Activated CD4-positive, alpha-beta T cell treated with anti-CD3 and anti-CD28 coated beads, Interleukin-2, amount 10 ng/mL, durations not matched to agents 7 days and 5 days (primary cell): Measurements from ENCODE around the gene RAD51B. TPM values are rescaled to one million over a fixed set of nuclear protein-coding genes. Genes with fewer than 3 reads are reported as not detected.

Experiments
- CTCF ChIA-PET: fragments of 350-600 bp; sonication (Branson Sonifier 250); formaldehyde crosslinking; loops from one replicate; lab custom pipeline; 2021; ENCODE audit warnings: antibody characterized with exemption; lab: Charles Lee
- POLR2A ChIA-PET: fragments of 350-600 bp; sonication (Branson Sonifier 250); formaldehyde crosslinking; loops from one replicate; lab custom pipeline; 2021; ENCODE audit warnings: antibody characterized with exemption; lab: Charles Lee
- DNase-seq: peaks from one replicate; pipeline ENCODE4 v3.0.0-alpha.2; 2020
- H3K27ac Mint-ChIP-seq: one replicate; pipeline ENCODE4 v1.8.0; 2021; ENCODE audit warnings: mild to moderate bottlenecking, moderate library complexity, mixed read lengths
- H3K27me3 Mint-ChIP-seq: one replicate; pipeline ENCODE4 v1.8.0; 2021; ENCODE audit warnings: mixed read lengths
- H3K36me3 Mint-ChIP-seq: one replicate; pipeline ENCODE4 v1.8.0; 2021; ENCODE audit warnings: low read depth, mixed read lengths
- H3K4me1 Mint-ChIP-seq: one replicate; pipeline ENCODE4 v1.8.0; 2021; ENCODE audit warnings: mixed read lengths
- H3K4me3 Mint-ChIP-seq: one replicate; pipeline ENCODE4 v1.8.0; 2021; ENCODE audit warnings: mild to moderate bottlenecking, moderate library complexity, mixed read lengths
- H3K9me3 Mint-ChIP-seq: one replicate; pipeline ENCODE4 v1.8.0; 2021; ENCODE audit warnings: mixed read lengths
- total RNA-seq, 2 experiments: library from RNA; stranded (reverse); gene quantifications; one replicate each; pipeline ENCODE4 v1.2.3, GENCODE V29; 2021

The RAD51B gene
- total RNA-seq, 2 experiments from 2014 or later, result 20.6 to 30.3 TPM

- Mint-ChIP-seq H3K27ac (no peak overlapping the region), H3K4me3 (no peak overlapping the region), H3K4me1 (no peaks in the 10 kb centered on the region), H3K9me3 (no peaks in the 10 kb centered on the region), H3K27me3 (no peaks in the 10 kb centered on the region), H3K36me3 (no peaks in the 10 kb centered on the region)
- ChIA-PET CTCF (interaction anchor here (0.9 to 1.9 kb wide), 2 partner anchors 9 to 24 kb away, joined by 4 to 6 read pairs; no protein-coding TSS in a partner anchor), POLR2A (no interaction called here)
- DNase-seq, result no peak
Measured at GRCh38 chr14:68444449-68445168, 625.0 kb downstream of the RAD51B start.

- ChIA-PET POLR2A (no interaction called here), CTCF (interaction anchor here (1.0 kb wide), 2 partner anchors 9 to 378 kb away, joined by 3 to 4 read pairs; no protein-coding TSS in a partner anchor)
Measured at GRCh38 chr14:68446243-68447040, 626.9 kb downstream of the RAD51B start.

DNA sequence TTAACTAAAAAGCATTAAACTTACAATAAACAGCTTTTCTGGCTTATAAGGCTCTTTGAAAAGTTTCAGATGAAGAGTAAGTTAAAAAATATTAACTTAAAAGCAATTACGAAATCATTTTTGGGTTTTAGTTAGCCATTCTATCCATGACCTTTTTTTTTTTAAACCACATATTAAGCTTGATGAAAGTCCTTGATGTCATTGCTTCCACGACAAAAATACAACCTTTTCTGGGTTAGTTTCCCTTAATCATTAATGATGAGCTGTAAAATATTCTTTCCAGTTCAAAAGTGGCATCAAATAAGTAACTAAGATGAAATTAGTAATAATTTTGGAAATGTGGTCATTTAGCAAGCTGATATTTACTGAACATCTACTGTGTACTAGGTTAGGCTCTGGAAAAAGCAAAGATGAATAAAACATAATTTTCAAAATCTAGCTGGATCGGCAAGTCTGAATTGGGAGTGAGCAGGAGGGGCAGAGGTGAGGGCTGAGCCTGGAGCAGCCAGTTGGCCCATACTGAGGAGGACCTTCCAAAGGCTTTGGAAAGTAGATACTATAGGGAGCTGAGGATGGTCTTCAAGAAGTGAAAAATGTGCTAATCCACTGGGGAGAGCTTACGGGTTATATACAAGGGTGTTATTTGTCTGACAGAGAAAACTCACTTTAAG lies 628.1 kb downstream of the RAD51B start:
- Mint-ChIP-seq H3K27ac (no peak overlapping the region), H3K4me1 (no peaks in the 10 kb centered on the region), H3K9me3 (no peaks in the 10 kb centered on the region), H3K27me3 (no peaks in the 10 kb centered on the region), H3K36me3 (no peaks in the 10 kb centered on the region), H3K4me3 (no peak overlapping the region)
- no peak for DNase-seq
- POLR2A ChIA-PET, result interaction anchor here (0.6 kb wide), 1 partner anchor 109 kb away, joined by 4 read pairs; no protein-coding TSS in a partner anchor
- CTCF ChIA-PET, result no interaction called here

More at GRCh38 chr14:68446243-68447040, 626.9 kb downstream of the RAD51B start:
- H3K27me3 Mint-ChIP-seq, result no peaks in the 10 kb centered on the region
- H3K27ac Mint-ChIP-seq, result no peak overlapping the region
- H3K4me1 Mint-ChIP-seq, result no peaks in the 10 kb centered on the region
- H3K36me3 Mint-ChIP-seq, result no peaks in the 10 kb centered on the region
- H3K9me3 Mint-ChIP-seq, result no peaks in the 10 kb centered on the region
- no peak for DNase-seq
- H3K4me3 Mint-ChIP-seq, result no peak overlapping the region

GRCh38 chr14:68448252-68448902 lies 628.8 kb downstream of the RAD51B start:
- no peaks in the 10 kb centered on the region for H3K9me3 Mint-ChIP-seq
- H3K27me3 Mint-ChIP-seq, result no peaks in the 10 kb centered on the region
- ChIA-PET CTCF (interaction anchor here (0.6 kb wide), 1 partner anchor 164 kb away, joined by 4 read pairs; no protein-coding TSS in a partner anchor), POLR2A (interaction anchor here (0.6 kb wide), 1 partner anchor 110 kb away, joined by 4 read pairs; no protein-coding TSS in a partner anchor)
- H3K36me3 Mint-ChIP-seq, result no peaks in the 10 kb centered on the region
- H3K4me3 Mint-ChIP-seq, result no peak overlapping the region
- H3K4me1 Mint-ChIP-seq, result no peaks in the 10 kb centered on the region
- DNase-seq, result no peak
- H3K27ac Mint-ChIP-seq, result no peak overlapping the region

- Mint-ChIP-seq H3K36me3 (no peaks in the 10 kb centered on the region), H3K27me3 (no peaks in the 10 kb centered on the region), H3K4me3 (no peak overlapping the region), H3K27ac (no peak overlapping the region), H3K4me1 (no peaks in the 10 kb centered on the region), H3K9me3 (peaks cover 3% of the 10 kb centered on the region)
- ChIA-PET POLR2A (no interaction called here), CTCF (interaction anchor here (0.6 to 0.8 kb wide), 2 partner anchors 48 to 67 kb away, joined by 3 read pairs; no protein-coding TSS in a partner anchor)
- no peak for DNase-seq
Measured at GRCh38 chr14:68449561-68450181, 630.1 kb downstream of the RAD51B start.

GRCh38 chr14:68450391-68451120 lies 631.0 kb downstream of the RAD51B start:
- Mint-ChIP-seq H3K9me3 (peaks cover 7% of the 10 kb centered on the region), H3K36me3 (no peaks in the 10 kb centered on the region), H3K27ac (no peak overlapping the region), H3K27me3 (no peaks in the 10 kb centered on the region), H3K4me3 (no peak overlapping the region), H3K4me1 (no peaks in the 10 kb centered on the region)
- CTCF ChIA-PET, result interaction anchor here (0.6 to 0.8 kb wide), 2 partner anchors 18 to 66 kb away, joined by 3 read pairs; no protein-coding TSS in a partner anchor
- no peak for DNase-seq
- POLR2A ChIA-PET, result no interaction called here

DNA sequence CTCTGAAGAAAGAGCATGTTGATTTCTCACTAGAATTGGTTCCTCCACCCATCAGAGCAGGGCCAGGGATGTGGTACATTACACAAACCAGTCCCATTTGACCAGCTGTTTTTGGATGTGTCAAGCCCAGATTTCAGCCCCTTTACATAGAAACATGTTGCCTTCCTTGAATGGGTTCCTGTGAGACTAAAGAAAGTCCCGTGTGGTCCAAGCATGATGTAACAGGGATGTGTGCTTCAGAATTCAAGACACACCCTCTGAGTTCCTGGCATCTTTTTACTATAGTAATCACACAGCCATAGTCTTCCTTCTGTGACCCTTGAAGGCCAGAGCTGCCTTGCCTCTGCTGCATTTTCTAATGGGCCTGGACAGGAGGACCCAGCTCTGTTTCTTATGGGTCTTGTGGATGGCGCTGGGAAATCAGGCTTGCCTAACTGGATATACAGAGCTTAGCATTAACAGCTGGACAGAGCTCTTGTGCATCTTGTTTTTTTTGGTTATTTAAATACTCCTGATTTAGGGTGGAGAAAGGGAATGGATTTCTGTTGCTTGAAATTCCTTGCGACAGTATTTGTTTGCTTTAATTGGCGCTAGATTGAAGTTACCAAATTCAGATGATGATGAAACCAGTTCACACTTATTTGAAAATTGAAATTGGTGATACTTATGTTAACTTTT lies 632.3 kb downstream of the RAD51B start:
- H3K36me3 Mint-ChIP-seq, result no peaks in the 10 kb centered on the region
- H3K4me3 Mint-ChIP-seq, result no peak overlapping the region

DNA sequence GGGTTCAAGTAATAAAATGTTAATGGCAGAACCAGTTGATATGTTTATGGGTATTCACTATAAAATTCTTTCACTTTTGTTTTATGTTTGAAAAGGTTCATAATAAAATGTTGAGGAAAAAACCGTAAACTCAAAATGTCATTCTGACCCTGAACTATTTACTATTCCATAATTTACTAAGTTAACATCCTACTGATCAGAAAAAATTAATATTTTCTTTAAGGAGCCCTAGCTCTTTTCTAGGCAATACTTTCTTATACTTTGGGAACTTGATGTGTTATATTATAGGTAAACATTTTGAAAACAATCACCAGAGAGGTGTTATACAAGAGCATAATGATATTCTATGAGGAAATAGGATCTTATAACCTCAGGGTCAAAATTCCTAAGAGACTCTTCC lies 638.7 kb downstream of the RAD51B start:
- Mint-ChIP-seq H3K4me3 (no peak overlapping the region), H3K4me1 (no peaks in the 10 kb centered on the region), H3K36me3 (no peaks in the 10 kb centered on the region), H3K27me3 (no peaks in the 10 kb centered on the region), H3K9me3 (peaks cover 8% of the 10 kb centered on the region), H3K27ac (no peak overlapping the region)
- DNase-seq, result no peak
- ChIA-PET POLR2A (no interaction called here), CTCF (interaction anchor here (0.6 to 1.2 kb wide), 2 partner anchors 34 to 228 kb away, joined by 3 to 6 read pairs; no protein-coding TSS in a partner anchor)

More for the DNA sequence above, 632.3 kb downstream of the RAD51B start:
- no peak overlapping the region for H3K27ac Mint-ChIP-seq
- CTCF ChIA-PET, result interaction anchor here (0.5 to 0.8 kb wide), 3 partner anchors 17 to 737 kb away, joined by 3 read pairs; no protein-coding TSS in a partner anchor
- H3K4me1 Mint-ChIP-seq, result no peaks in the 10 kb centered on the region
- H3K27me3 Mint-ChIP-seq, result no peaks in the 10 kb centered on the region
- POLR2A ChIA-PET, result no interaction called here
- DNase-seq, result no peak
- peaks cover 8% of the 10 kb centered on the region for H3K9me3 Mint-ChIP-seq

- Mint-ChIP-seq H3K27ac (no peak overlapping the region), H3K4me1 (no peaks in the 10 kb centered on the region), H3K4me3 (no peak overlapping the region), H3K27me3 (no peaks in the 10 kb centered on the region), H3K36me3 (no peaks in the 10 kb centered on the region), H3K9me3 (peaks cover 8% of the 10 kb centered on the region)
- ChIA-PET POLR2A (no interaction called here), CTCF (interaction anchor here (0.9 to 1.2 kb wide), 2 partner anchors 9 to 33 kb away, joined by 4 to 6 read pairs; no protein-coding TSS in a partner anchor)
- DNase-seq, result no peak
Measured at GRCh38 chr14:68458840-68459469, 639.4 kb downstream of the RAD51B start.

DNA sequence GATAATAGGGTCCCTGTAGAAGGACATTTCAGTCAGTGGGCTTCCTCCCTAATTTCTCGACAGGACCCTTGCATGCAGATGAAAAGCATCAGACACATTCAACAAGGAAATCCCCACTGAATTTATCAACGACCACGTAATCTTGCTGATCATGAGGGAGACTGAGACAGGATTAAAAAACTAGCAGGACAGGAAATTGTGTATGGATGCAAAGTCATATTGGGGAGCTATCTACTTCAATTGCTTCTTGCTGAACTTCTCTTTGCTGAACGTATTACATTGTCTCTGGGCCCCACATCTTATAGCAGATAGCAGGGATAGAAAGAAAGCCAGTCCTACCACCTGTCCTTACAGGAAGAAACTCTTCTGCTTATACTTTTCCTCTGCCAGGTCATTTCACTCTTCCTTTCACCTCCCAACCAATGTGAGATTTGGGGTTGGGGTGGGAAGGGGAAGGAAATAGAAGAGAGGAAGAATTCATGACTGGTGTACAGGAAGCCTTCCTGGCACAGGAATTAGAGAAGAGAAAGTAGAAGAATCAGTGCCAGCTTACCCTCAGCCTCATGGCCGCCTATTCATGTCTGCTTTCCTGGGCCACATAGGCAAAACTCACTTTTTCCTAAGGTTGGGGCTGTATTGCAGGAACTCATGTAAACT lies 640.0 kb downstream of the RAD51B start:
- no peak for DNase-seq
- Mint-ChIP-seq H3K36me3 (no peaks in the 10 kb centered on the region), H3K27me3 (no peaks in the 10 kb centered on the region), H3K27ac (no peak overlapping the region), H3K4me3 (no peak overlapping the region), H3K9me3 (peaks cover 5% of the 10 kb centered on the region), H3K4me1 (no peaks in the 10 kb centered on the region)
- POLR2A ChIA-PET, result no interaction called here
- CTCF ChIA-PET, result interaction anchor here (0.9 kb wide), 1 partner anchor 8 kb away, joined by 4 read pairs; no protein-coding TSS in a partner anchor
